Tibial artery (tissue), 4 donors: ENCODE results near the gene BCDIN3D.
A peak's percentile ranks its signal among the peaks of the same experiment; 100 is the strongest.

Experiments
- DNase-seq, 2 donors: peaks; one replicate each; pipeline ENCODE4 v3.0.0-alpha.2; 2019
- H3K27ac ChIP-seq, 2 donors: fragments of 200-600 bp; sonication (generic) in 1 of 2; 1 replicate in 1 of 2; 2 replicates in 1 of 2; pipeline ENCODE4 v1.5.1; 2018 to 2019; ENCODE audit warnings: mild to moderate bottlenecking in 1 of 2
- H3K27me3 ChIP-seq, 2 donors: fragments of 200-600 bp; sonication (generic) in 1 of 2; one replicate each; pipeline versions ENCODE4 v1.5.1 to v1.6.0; 2016 to 2019
- H3K36me3 ChIP-seq, 3 donors: fragments of 200-600 bp; sonication (generic) in 2 of 3; one replicate each; pipeline ENCODE4 v1.5.1; 2016 to 2019; ENCODE audit warnings: mild to moderate bottlenecking in 2 of 3
- H3K4me1 ChIP-seq, 4 donors: fragments of 200-600 bp; sonication (generic) in 2 of 4; 1 replicate in 3 of 4; 2 replicates in 1 of 4; pipeline ENCODE4 v1.5.1; 2016 to 2019
- H3K4me3 ChIP-seq, 2 donors: fragments of 200-600 bp; sonication (generic) in 1 of 2; 1 replicate in 1 of 2; 2 replicates in 1 of 2; pipeline ENCODE4 v1.5.1; 2018 to 2019; ENCODE audit warnings: mild to moderate bottlenecking in 2 of 2
- H3K9me3 ChIP-seq, 3 donors: fragments of 200-600 bp; sonication (generic) in 1 of 3; one replicate each; pipeline ENCODE4 v1.5.1; 2016 to 2019
- CTCF ChIP-seq, 2 experiments: fragments of 200-600 bp in 1 of 2; fragments of 450-650 bp in 1 of 2; IDR thresholded peaks; one replicate each; pipeline ENCODE4 v1.5.1; 2017 to 2019; ENCODE audit warnings: antibody characterized with exemption in 2 of 2, mild to moderate bottlenecking in 1 of 2, moderate library complexity in 1 of 2
- intact Hi-C: fragments of 100-400 bp; cut with DNase I; formaldehyde crosslinking; loops from one replicate; pipeline ENCODE4 v1.15.0; 2023; ENCODE audit warnings: low total_unique reads

The BCDIN3D gene

GRCh38 chr12:49842519-49843352, at the start of gene BCDIN3D:
TSS of gene BCDIN3D (minus strand) at chr12:49843106. CDS start at chr12:49843087, 19 bp downstream.
- Histone ChIP-seq H3K4me1 (peaks cover 0 to 15% (median 12%) of the 10 kb centered on the region in 4 donors), H3K27ac (peak within 1 kb of the TSS; percentile 90 to 93), H3K36me3 (peaks cover 0 to 4% (median 0%) of the 10 kb centered on the region in 3 donors), H3K27me3 (peaks cover 0 to 9% of the 10 kb centered on the region in 2 donors), H3K9me3 (no peaks in the 10 kb centered on the region), H3K4me3 (peak within 1 kb of the TSS; percentile 65 to 68)
- no peak for TF ChIP-seq CTCF (IDR thresholded peaks at IDR 0.05)
- DNase-seq, result peak; percentile 95
- intact Hi-C loops, result no loop called here

GRCh38 chr12:49892084-49892731, 49.3 kb upstream of the BCDIN3D start:
- no peak overlapping the region for H3K27ac ChIP-seq
- intact Hi-C loops, result no loop called here
- H3K4me3 ChIP-seq, result no peak overlapping the region
- no peaks in the 10 kb centered on the region for H3K9me3 ChIP-seq
- DNase-seq, result no peak
- H3K4me1 ChIP-seq, result peaks cover 0 to 3% (median 0%) of the 10 kb centered on the region in 4 donors
- no peaks in the 10 kb centered on the region for H3K36me3 ChIP-seq
- H3K27me3 ChIP-seq, result peaks cover 0 to 27% of the 10 kb centered on the region in 2 donors
- TF ChIP-seq CTCF (IDR thresholded peaks at IDR 0.05), result no peak

- DNase-seq, result no peak
- Histone ChIP-seq H3K4me3 (no peak overlapping the region), H3K27ac (no peak overlapping the region), H3K4me1 (peaks cover 0 to 3% (median 0%) of the 10 kb centered on the region in 4 donors), H3K27me3 (peaks cover 0 to 26% of the 10 kb centered on the region in 2 donors), H3K36me3 (no peaks in the 10 kb centered on the region), H3K9me3 (no peaks in the 10 kb centered on the region)
- intact Hi-C loops, result no loop called here
- TF ChIP-seq CTCF (IDR thresholded peaks at IDR 0.05), result no peak
These were observed 48.6 kb upstream of the BCDIN3D start for GRCh38 chr12:49891476-49891875.

GRCh38 chr12:49891012-49891411, 48.1 kb upstream of the BCDIN3D start:
- Histone ChIP-seq H3K27ac (no peak overlapping the region), H3K9me3 (no peaks in the 10 kb centered on the region), H3K36me3 (no peaks in the 10 kb centered on the region), H3K4me3 (no peak overlapping the region), H3K27me3 (peaks cover 0 to 28% of the 10 kb centered on the region in 2 donors), H3K4me1 (peaks cover 0 to 3% (median 0%) of the 10 kb centered on the region in 4 donors)
- TF ChIP-seq CTCF (IDR thresholded peaks at IDR 0.05), result no peak
- DNase-seq, result no peak
- intact Hi-C loops, result no loop called here

- intact Hi-C loops, result no loop called here
- no peak for DNase-seq
These were observed 47.2 kb upstream of the BCDIN3D start for GRCh38 chr12:49890096-49890461.

More at GRCh38 chr12:49890096-49890461, 47.2 kb upstream of the BCDIN3D start:
- Histone ChIP-seq H3K36me3 (no peaks in the 10 kb centered on the region), H3K4me3 (no peak overlapping the region), H3K4me1 (peaks cover 0 to under 1% (median 0%) of the 10 kb centered on the region in 4 donors), H3K27ac (no peak overlapping the region), H3K27me3 (peaks cover 0 to 37% of the 10 kb centered on the region in 2 donors), H3K9me3 (no peaks in the 10 kb centered on the region)
- no peak for TF ChIP-seq CTCF (IDR thresholded peaks at IDR 0.05)
